GM21367 (cell line): ENCODE data around the gene TGM2.

Source experiments
- ATAC-seq: cut with Tn5 transposase; IDR thresholded peaks from one replicate; pipeline ENCODE4 v1.9.1; 2021; ENCODE audit not compliant: unreplicated experiment

The TGM2 gene

GRCh38 chr20:38165089-38165965 lies at the start of gene TGM2:
Gene TGM2, minus strand, starts transcription at chr20:38165270. Its CDS starts 72 bp downstream, at chr20:38165198.
- peak; percentile 74 for ATAC-seq

- no peak for ATAC-seq
Measured at GRCh38 chr20:38214256-38215193, 49.5 kb upstream of the TGM2 start.

- no peak for ATAC-seq
Measured at GRCh38 chr20:38213607-38213940, 48.5 kb upstream of the TGM2 start.

GRCh38 chr20:38212806-38213606 lies 47.9 kb upstream of the TGM2 start:
- ATAC-seq = no peak

- ATAC-seq = no peak
Measured at GRCh38 chr20:38211200-38212097, 46.4 kb upstream of the TGM2 start.

GRCh38 chr20:38210741-38211140 lies 45.7 kb upstream of the TGM2 start:
- ATAC-seq = no peak

GRCh38 chr20:38209736-38210405 lies 44.8 kb upstream of the TGM2 start:
- ATAC-seq = no peak

- ATAC-seq = no peak
Measured at GRCh38 chr20:38209054-38209675, 44.1 kb upstream of the TGM2 start.

- no peak for ATAC-seq
Measured at GRCh38 chr20:38208523-38208922, 43.5 kb upstream of the TGM2 start.

GRCh38 chr20:38208088-38208487 lies 43.0 kb upstream of the TGM2 start:
- no peak for ATAC-seq

GRCh38 chr20:38207621-38208020 lies 42.6 kb upstream of the TGM2 start:
- ATAC-seq = no peak

- ATAC-seq = no peak
Measured at GRCh38 chr20:38205001-38205400, 39.9 kb upstream of the TGM2 start.

- ATAC-seq = no peak
Measured at GRCh38 chr20:38203981-38204357, 38.9 kb upstream of the TGM2 start.

- no peak for ATAC-seq
Measured at GRCh38 chr20:38203337-38203980, 38.4 kb upstream of the TGM2 start.

- ATAC-seq = no peak
Measured at GRCh38 chr20:38202982-38203293, 37.9 kb upstream of the TGM2 start.

GRCh38 chr20:38202153-38202981 lies 37.3 kb upstream of the TGM2 start:
- no peak for ATAC-seq

- ATAC-seq = no peak
Measured at GRCh38 chr20:38201356-38201755, 36.3 kb upstream of the TGM2 start.

GRCh38 chr20:38200646-38201045 lies 35.6 kb upstream of the TGM2 start:
- no peak for ATAC-seq
